A673 (cell line): Measurements from ENCODE around the gene AP3S1. TPM values are rescaled to one million over a fixed set of nuclear protein-coding genes. Genes with fewer than 3 reads are reported as not detected.

Experiments used
- Bru-seq: library from RNA; stranded (reverse); fragments of 400-500 nt; gene quantifications from one replicate; lab custom pipeline; 2021; lab: Mats Ljungman, UMichigan
- BruChase-seq, 2 experiments: library from RNA; stranded (reverse); fragments of 400-500 nt; gene quantifications; one replicate each; lab custom pipeline; 2021; lab: Mats Ljungman, UMichigan
- BruUV-seq: library from RNA; stranded (reverse); fragments of 400-500 nt; replicated peaks from 2 replicates; lab custom pipeline; 2021; lab: Mats Ljungman, UMichigan
- CTCF ChIA-PET: fragments of 300-600 bp; sonication (Branson Sonifier 250); formaldehyde crosslinking; loops from one replicate; lab custom pipeline; 2022; ENCODE audit warnings: antibody characterized with exemption; lab: Charles Lee
- POLR2A ChIA-PET: fragments of 300-600 bp; sonication (Branson Sonifier 250); formaldehyde crosslinking; loops from one replicate; lab custom pipeline; 2022; ENCODE audit warnings: antibody characterized with exemption; ENCODE audit not compliant: low non-redundant PET; lab: Charles Lee
- DNase-seq: peaks from one replicate; pipeline ENCODE4 v3.0.0-alpha.2; 2015; ENCODE audit warnings: low spot score
- H3K27ac ChIP-seq: fragments of 200-600 bp; sonication (generic); 2 replicates; pipeline ENCODE4 v1.5.1; 2016; ENCODE audit warnings: mixed run types, low read depth, mild to moderate bottlenecking, mixed read lengths, antibody characterized with exemption, low read length; ENCODE audit not compliant: poor library complexity, severe bottlenecking
- H3K27me3 ChIP-seq: fragments of 200-600 bp; sonication (generic); replicated peaks from 2 replicates; pipeline ENCODE4 v1.6.1; 2017; ENCODE audit warnings: mixed run types, low read depth, mild to moderate bottlenecking, mixed read lengths, antibody characterized with exemption, low read length; ENCODE audit not compliant: insufficient read depth, poor library complexity
- H3K36me3 ChIP-seq: fragments of 200-600 bp; sonication (generic); 2 replicates; pipeline ENCODE4 v1.6.1; 2016; ENCODE audit warnings: mixed run types, mild to moderate bottlenecking, mixed read lengths, antibody characterized with exemption, low read length; ENCODE audit not compliant: insufficient read depth, poor library complexity, severe bottlenecking
- H3K4me1 ChIP-seq: fragments of 200-600 bp; sonication (generic); 2 replicates; pipeline ENCODE4 v1.6.1; 2017; ENCODE audit warnings: mixed run types, mild to moderate bottlenecking, mixed read lengths, antibody characterized with exemption, low read length; ENCODE audit not compliant: insufficient read depth, poor library complexity, severe bottlenecking
- H3K4me3 ChIP-seq: fragments of 200-600 bp; sonication (generic); 2 replicates; pipeline ENCODE4 v1.5.1; 2016; ENCODE audit warnings: low read depth, mixed run types, mild to moderate bottlenecking, mixed read lengths, low read length; ENCODE audit not compliant: poor library complexity, severe bottlenecking
- H3K9me3 ChIP-seq: fragments of 200-600 bp; sonication (generic); 2 replicates; pipeline ENCODE4 v1.6.1; 2016; ENCODE audit warnings: mixed run types, low read depth, mild to moderate bottlenecking, mixed read lengths, antibody characterized with exemption, low read length; ENCODE audit not compliant: poor library complexity, severe bottlenecking
- EZH2 ChIP-seq: fragments of 200-600 bp; sonication (generic); IDR thresholded peaks from 2 replicates; pipeline ENCODE4 v1.6.1; 2017; ENCODE audit warnings: borderline replicate concordance, low read depth, mild to moderate bottlenecking, mixed read lengths, antibody characterized with exemption, low read length; ENCODE audit not compliant: poor library complexity, severe bottlenecking
- intact Hi-C: fragments of 100-400 bp; cut with micrococcal nuclease; formaldehyde crosslinking; loops from one replicate; pipeline ENCODE4 v1.10.0; 2022; ENCODE audit not compliant: unreplicated experiment
- long read RNA-seq: library from polyadenylated mRNA; stranded (forward); transcript quantifications from one replicate; pipeline ENCODE4 v2.0.0, GENCODE V29; 2022
- total RNA-seq: library from RNA; stranded (reverse); gene quantifications from 2 replicates; pipeline ENCODE4 v1.2.3, GENCODE V29; 2021
- TF ChIP-seq, protein P1 (sequence below): fragments of 300-800, 200-600 bp; sonication (generic); conservative IDR thresholded peaks from 2 replicates; pipeline ENCODE4 v1.5.1; 2017; ENCODE audit warnings: low read depth, mild to moderate bottlenecking, antibody characterized with exemption, low read length, moderate library complexity, mixed read lengths

Gene AP3S1
- total RNA-seq (66.9 and 71.8 TPM in 2 replicates), Bru-seq, nascent RNA (percentile 80 among the genes with signal in this experiment), BruChase-seq, experiment 1, labeled RNA remaining after a 2-hour chase (percentile 81 among the genes with signal in this experiment), BruChase-seq, experiment 2, labeled RNA remaining after a 6-hour chase (percentile 64 among the genes with signal in this experiment)
- long read RNA-seq, transcript AP3S1-201 (6 exons, 1,730 nt): major isoform, 110 of 131 reads
- long read RNA-seq, partial matches to known transcripts: 2 of 131 reads
- long read RNA-seq, other reads (novel, unspliced or antisense): 19 of 131 reads

DNA sequence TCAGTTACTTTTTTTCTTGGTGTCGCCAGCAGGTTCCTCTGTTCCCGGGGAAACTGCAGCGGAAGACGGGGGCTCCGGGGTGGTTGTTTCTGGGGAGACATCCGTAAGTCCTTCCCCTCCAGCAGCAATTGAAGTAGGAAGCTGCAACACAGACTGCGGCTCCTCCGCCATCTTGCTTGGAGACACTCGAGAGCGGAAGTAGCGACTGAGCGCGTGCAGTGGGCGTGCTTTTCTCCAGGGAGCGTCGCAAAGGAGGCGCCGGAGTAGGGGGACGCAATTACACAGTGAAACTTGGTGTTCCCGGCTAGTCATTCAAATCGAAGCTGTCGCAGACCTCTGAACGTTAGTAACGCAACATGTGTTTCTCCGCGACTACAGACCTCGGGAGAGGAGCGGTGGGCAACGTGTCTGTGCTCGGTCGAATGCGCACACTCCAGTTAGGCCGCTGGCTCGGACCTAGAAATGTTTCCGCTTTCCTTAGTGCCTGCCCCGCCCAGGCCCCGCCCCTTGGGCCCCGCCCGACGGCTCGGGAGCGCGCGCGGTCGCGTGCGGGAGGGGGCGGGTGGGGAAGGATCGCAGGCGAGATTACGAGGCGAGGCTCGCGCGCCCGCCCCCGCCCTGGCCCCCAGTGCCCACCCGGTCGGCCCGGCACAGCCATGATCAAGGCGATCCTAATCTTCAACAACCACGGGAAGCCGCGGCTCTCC, at the start of gene AP3S1, which contains the start of gene ATG12:
Gene AP3S1 (plus strand): TSS at position 554 of the 707 bp plus-strand sequence. CDS start 103 bp downstream, at position 657.
Gene ATG12 (minus strand): TSS at position 184 of the 707 bp plus-strand sequence. CDS start 13 bp downstream, at position 171.
- ChIA-PET CTCF (interaction anchor here (0.6 kb wide), 1 partner anchor 745 kb away, joined by 5 read pairs; no protein-coding TSS in a partner anchor), POLR2A (interaction anchor here (0.6 to 0.7 kb wide), 2 partner anchors 17 to 566 kb away, joined by 3 read pairs; no protein-coding TSS in a partner anchor)
- H3K4me3 ChIP-seq: peak within 1 kb of the TSS; percentile 80
- intact Hi-C loops: no loop called here
- peaks cover 15% of the 10 kb centered on the region for H3K36me3 ChIP-seq
- no peaks in the 10 kb centered on the region for H3K27me3 ChIP-seq
- no TSS peak for BruUV-seq
- H3K27ac ChIP-seq: peak within 1 kb of the TSS; percentile 89
- peaks cover 22% of the 10 kb centered on the region for H3K4me1 ChIP-seq
- TF ChIP-seq EZH2: no peak
- TF ChIP-seq, protein P1, sequence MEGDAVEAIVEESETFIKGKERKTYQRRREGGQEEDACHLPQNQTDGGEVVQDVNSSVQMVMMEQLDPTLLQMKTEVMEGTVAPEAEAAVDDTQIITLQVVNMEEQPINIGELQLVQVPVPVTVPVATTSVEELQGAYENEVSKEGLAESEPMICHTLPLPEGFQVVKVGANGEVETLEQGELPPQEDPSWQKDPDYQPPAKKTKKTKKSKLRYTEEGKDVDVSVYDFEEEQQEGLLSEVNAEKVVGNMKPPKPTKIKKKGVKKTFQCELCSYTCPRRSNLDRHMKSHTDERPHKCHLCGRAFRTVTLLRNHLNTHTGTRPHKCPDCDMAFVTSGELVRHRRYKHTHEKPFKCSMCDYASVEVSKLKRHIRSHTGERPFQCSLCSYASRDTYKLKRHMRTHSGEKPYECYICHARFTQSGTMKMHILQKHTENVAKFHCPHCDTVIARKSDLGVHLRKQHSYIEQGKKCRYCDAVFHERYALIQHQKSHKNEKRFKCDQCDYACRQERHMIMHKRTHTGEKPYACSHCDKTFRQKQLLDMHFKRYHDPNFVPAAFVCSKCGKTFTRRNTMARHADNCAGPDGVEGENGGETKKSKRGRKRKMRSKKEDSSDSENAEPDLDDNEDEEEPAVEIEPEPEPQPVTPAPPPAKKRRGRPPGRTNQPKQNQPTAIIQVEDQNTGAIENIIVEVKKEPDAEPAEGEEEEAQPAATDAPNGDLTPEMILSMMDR: no peak
- H3K9me3 ChIP-seq: no peaks in the 10 kb centered on the region
- peak; percentile 97 for DNase-seq

DNA sequence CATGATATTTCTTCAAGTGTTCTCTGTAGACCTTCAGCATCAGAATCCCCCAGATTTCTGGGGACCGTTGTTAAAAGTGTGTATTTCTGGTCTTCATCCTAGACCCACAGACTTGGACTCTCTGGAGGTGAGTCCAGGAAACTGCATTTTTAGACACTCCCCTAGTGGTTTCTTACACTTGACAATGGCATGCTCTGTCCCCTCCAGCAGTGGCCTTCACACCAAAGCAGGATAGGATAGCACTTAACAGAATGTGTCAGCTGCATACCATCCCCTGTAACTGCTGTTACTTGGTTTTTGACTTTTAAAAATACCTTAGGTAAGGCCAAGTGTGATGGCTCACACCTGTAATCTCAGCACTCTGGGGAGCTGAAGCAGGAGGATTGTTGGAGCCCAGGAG, 46.0 kb upstream of the AP3S1 start:
- CTCF ChIA-PET: no interaction called here
- no peak for DNase-seq
- no peaks in the 10 kb centered on the region for H3K9me3 ChIP-seq
- TF ChIP-seq EZH2: no peak
- TF ChIP-seq, protein P1: no peak
- no TSS peak for BruUV-seq
- H3K27ac ChIP-seq: no peak overlapping the region
- H3K36me3 ChIP-seq: no peaks in the 10 kb centered on the region
- peaks cover 26% of the 10 kb centered on the region for H3K27me3 ChIP-seq
- intact Hi-C loops: no loop called here
- POLR2A ChIA-PET: no interaction called here
- no peak overlapping the region for H3K4me3 ChIP-seq
- H3K4me1 ChIP-seq: no peaks in the 10 kb centered on the region

DNA sequence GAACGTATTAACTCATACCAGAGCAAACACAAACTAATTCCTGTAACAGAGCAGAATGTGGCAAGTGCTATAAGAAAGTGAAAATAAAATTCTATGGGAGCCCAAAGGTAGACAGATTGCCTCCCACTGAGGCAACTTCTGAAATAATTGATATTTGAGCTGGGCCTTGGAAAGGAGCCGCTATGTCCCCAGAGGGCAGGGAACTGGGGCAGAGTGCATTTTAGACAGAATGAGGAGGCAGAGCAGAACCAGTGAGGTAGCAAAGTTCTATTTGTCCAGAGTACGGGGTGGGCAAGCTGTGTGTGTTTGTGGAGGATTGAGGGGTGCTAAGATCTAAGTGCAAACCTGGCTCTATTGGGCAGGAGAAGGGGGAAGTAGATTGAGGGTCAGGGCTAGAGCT, 45.1 kb upstream of the AP3S1 start:
- intact Hi-C loops: no loop called here
- Histone ChIP-seq H3K36me3 (no peaks in the 10 kb centered on the region), H3K9me3 (no peaks in the 10 kb centered on the region), H3K4me3 (no peak overlapping the region), H3K4me1 (no peaks in the 10 kb centered on the region), H3K27me3 (peaks cover 17% of the 10 kb centered on the region), H3K27ac (no peak overlapping the region)
- CTCF ChIA-PET: no interaction called here
- POLR2A ChIA-PET: no interaction called here
- no peak for DNase-seq
- TF ChIP-seq EZH2: no peak
- TF ChIP-seq, protein P1: no peak
- no TSS peak for BruUV-seq
